ENCODE data around the gene MAN2C1. TPM values are rescaled to one million over a fixed set of nuclear protein-coding genes. Genes with fewer than 3 reads are reported as not detected.
A peak's percentile ranks its signal among the peaks of the same experiment; 100 is the strongest.

Gene MAN2C1
- total RNA-seq, 6 donors from 2014 or later, result 147 to 1,046 (median 251) TPM

DNA sequence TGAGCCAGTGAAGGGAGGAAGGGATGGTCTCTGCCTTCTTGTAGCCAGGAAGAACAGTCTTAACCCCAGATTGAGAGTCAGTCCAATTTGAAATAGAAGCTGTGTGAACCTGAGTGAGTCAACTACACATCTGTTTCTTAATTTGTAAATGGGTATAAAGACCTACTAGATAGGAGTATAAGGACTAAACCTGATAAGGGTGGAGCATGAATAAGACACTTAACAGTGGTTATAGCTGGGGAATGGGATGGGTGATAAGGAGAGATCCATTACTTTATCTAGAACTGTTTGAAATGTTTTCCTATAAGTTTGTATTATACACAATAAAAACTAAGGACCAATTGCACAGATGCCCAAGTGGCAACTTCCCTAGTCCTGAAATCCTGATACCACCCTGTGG lies 1.4 kb downstream of the MAN2C1 start:
- H3K4me1 ChIP-seq, result peaks cover 13 to 25% (median 18%) of the 10 kb centered on the region in 4 donors
- H3K36me3 ChIP-seq, result peaks cover 4 to 70% (median 55%) of the 10 kb centered on the region in 4 donors
- ATAC-seq (ENCODE audit: low FRiP score in 2 of 2) (no peak), DNase-seq (no peak)
- H3K27me3 ChIP-seq, result no peaks in the 10 kb centered on the region
- H3K27ac ChIP-seq, result peak overlapping the region in 2 of 4 donors; percentile 96 to 100
- H3K9me3 ChIP-seq, result no peaks in the 10 kb centered on the region
- H3K4me3 ChIP-seq, result peak overlapping the region in 1 of 4 donors; percentile 87
- TF ChIP-seq EP300 (IDR thresholded peaks at IDR 0.05) (no peak), CTCF (IDR thresholded peaks at IDR 0.05) (no peak), POLR2AphosphoS5 (IDR thresholded peaks at IDR 0.05) (no peak), POLR2A (IDR thresholded peaks at IDR 0.05) (no peak)

DNA sequence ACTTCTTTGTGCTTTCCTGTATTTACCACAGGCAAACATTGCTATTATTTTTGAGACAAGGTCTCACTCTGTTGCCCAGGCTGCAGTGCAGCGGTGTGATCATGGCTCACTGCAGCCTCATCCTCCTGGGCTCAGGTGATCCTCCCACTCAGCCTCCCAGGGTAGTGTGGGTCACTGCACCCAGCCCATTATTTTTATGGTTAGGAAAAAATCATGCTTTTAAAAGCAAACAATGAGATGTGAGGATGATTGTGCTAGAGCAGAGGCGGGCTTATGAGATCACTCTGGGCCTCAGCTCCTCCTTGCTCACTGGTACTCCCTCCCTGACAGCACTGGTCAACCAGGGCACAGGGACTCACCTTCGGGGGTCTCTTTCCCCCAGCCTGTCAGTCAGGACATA lies 2.2 kb downstream of the MAN2C1 start:
- Histone ChIP-seq H3K36me3 (peaks cover 6 to 70% (median 54%) of the 10 kb centered on the region in 4 donors), H3K4me1 (peaks cover 13 to 25% (median 18%) of the 10 kb centered on the region in 4 donors), H3K9me3 (no peaks in the 10 kb centered on the region), H3K4me3 (no peak overlapping the region), H3K27me3 (no peaks in the 10 kb centered on the region), H3K27ac (no peak overlapping the region)
- TF ChIP-seq EP300 (IDR thresholded peaks at IDR 0.05) (no peak), CTCF (IDR thresholded peaks at IDR 0.05) (no peak), POLR2AphosphoS5 (IDR thresholded peaks at IDR 0.05) (no peak), POLR2A (IDR thresholded peaks at IDR 0.05) (no peak)
- 88 to 100% methylated on average over 2 to 3 of the region's 3 CpGs for WGBS, 2 donors
- ATAC-seq (ENCODE audit: low FRiP score in 2 of 2) (no peak), DNase-seq (no peak)

DNA sequence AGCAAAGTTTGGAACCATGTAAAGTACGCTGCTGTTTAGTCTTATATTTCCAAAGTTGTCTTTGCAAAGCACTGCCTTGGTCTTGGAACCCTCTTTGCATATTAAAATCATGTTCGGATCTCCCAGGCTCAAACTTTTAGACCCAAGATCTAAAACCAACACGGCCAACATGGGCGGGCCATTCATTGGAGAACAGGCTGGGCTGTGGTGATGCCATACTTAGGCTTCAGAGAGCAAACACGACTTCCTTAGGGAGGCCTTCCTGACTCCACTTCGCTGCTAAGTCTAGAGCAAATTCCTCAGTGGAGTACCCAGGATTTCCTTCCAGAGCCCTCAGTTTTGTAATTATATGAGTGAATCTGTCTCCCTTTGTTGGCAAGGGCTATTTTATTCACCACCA lies 3.5 kb downstream of the MAN2C1 start:
- Histone ChIP-seq H3K4me3 (no peak overlapping the region), H3K27me3 (no peaks in the 10 kb centered on the region), H3K27ac (no peak overlapping the region), H3K36me3 (peaks cover 6 to 75% (median 65%) of the 10 kb centered on the region in 4 donors), H3K9me3 (no peaks in the 10 kb centered on the region), H3K4me1 (peaks cover 13 to 25% (median 18%) of the 10 kb centered on the region in 4 donors)
- no peak for ATAC-seq (ENCODE audit: low FRiP score in 2 of 2)
- TF ChIP-seq POLR2A (IDR thresholded peaks at IDR 0.05) (no peak), POLR2AphosphoS5 (IDR thresholded peaks at IDR 0.05) (no peak), CTCF (IDR thresholded peaks at IDR 0.05) (no peak), EP300 (IDR thresholded peaks at IDR 0.05) (no peak)
- DNase-seq, result no peak
- WGBS, 2 donors, result 91 to 94% methylated on average over 6 of the region's 6 CpGs

- TF ChIP-seq POLR2AphosphoS5 (IDR thresholded peaks at IDR 0.05), result no peak
- no peak for TF ChIP-seq CTCF (IDR thresholded peaks at IDR 0.05)
- TF ChIP-seq EP300 (IDR thresholded peaks at IDR 0.05), result no peak
- TF ChIP-seq POLR2A (IDR thresholded peaks at IDR 0.05), result no peak
- no peak for ATAC-seq (ENCODE audit: low FRiP score in 2 of 2)
- H3K4me1 ChIP-seq, result peaks cover 5 to 16% (median 9%) of the 10 kb centered on the region in 4 donors
- no peak overlapping the region for H3K4me3 ChIP-seq
- peaks cover 6 to 86% (median 76%) of the 10 kb centered on the region in 4 donors for H3K36me3 ChIP-seq
- H3K27me3 ChIP-seq, result no peaks in the 10 kb centered on the region
- no peak for DNase-seq
- no peak overlapping the region for H3K27ac ChIP-seq
- H3K9me3 ChIP-seq, result no peaks in the 10 kb centered on the region
- WGBS, 2 donors, result 89 to 90% methylated on average over 7 to 9 of the region's 9 CpGs
Measured at GRCh38 chr15:75363786-75364185, 4.6 kb downstream of the MAN2C1 start.

DNA sequence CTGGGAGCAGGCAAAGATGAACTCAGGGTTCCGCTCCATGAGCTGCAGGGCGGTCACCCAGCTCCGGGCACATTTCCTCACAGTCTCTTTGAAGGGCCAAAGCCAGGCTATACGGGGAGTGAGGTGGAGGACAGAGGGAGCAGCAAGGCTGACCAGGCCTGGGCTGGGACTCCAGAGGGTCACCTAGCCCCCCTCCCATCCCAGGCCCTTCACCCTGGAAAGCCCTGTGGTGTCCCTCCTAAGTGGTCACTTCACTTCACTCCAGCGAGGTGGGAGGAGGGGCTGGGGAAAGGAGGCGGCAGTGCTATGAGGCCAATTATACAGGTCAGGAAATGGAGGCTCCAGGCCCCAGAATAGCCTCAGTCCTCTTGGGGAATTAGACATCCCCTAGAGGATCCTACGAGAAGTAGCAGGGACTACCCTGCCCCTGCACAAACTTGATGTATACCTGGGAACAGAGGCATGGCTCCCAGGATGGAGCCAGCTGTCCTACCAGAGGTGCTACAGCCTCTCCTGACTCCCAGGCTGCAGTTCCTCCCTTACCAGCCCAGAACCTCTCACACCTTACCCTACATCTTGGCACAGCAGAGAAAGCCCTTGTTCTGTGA lies 5.7 kb downstream of the MAN2C1 start:
- ATAC-seq (ENCODE audit: low FRiP score in 2 of 2) (no peak), DNase-seq (no peak)
- no peak overlapping the region for H3K4me3 ChIP-seq
- peaks cover 6 to 96% (median 82%) of the 10 kb centered on the region in 4 donors for H3K36me3 ChIP-seq
- WGBS, 2 donors, result 82 to 86% methylated on average over 4 to 5 of the region's 7 CpGs
- H3K4me1 ChIP-seq, result peaks cover 5 to 14% (median 8%) of the 10 kb centered on the region in 4 donors
- H3K27me3 ChIP-seq, result no peaks in the 10 kb centered on the region
- H3K27ac ChIP-seq, result no peak overlapping the region
- TF ChIP-seq EP300 (IDR thresholded peaks at IDR 0.05) (no peak), CTCF (IDR thresholded peaks at IDR 0.05) (no peak), POLR2A (IDR thresholded peaks at IDR 0.05) (no peak), POLR2AphosphoS5 (IDR thresholded peaks at IDR 0.05) (no peak)
- no peaks in the 10 kb centered on the region for H3K9me3 ChIP-seq
